Erythroblast (primary cell): ENCODE results near the gene AHNAK.

Experiments used
- GATA1 ChIP-seq: IDR thresholded peaks from 2 replicates; pipeline ENCODE4 v1.6.1; 2011; ENCODE audit warnings: low read depth, mild to moderate bottlenecking, control low read depth, low read length, moderate library complexity
- POLR2A ChIP-seq: IDR thresholded peaks from 2 replicates; pipeline ENCODE4 v1.6.1; 2011; ENCODE audit warnings: mild to moderate bottlenecking, low read length

GRCh38 chr11:62484352-62484751 is 62.3 kb downstream of the AHNAK start:
- no peak for TF ChIP-seq POLR2A
- TF ChIP-seq GATA1: no peak
